ENCODE data around the gene NCAM1. TPM values are rescaled to one million over a fixed set of nuclear protein-coding genes. Genes with fewer than 3 reads are reported as not detected.

Gene NCAM1
- total and polyA plus RNA-seq, 8 donors = 1.7 to 45.0 (median 37.6) TPM

DNA sequence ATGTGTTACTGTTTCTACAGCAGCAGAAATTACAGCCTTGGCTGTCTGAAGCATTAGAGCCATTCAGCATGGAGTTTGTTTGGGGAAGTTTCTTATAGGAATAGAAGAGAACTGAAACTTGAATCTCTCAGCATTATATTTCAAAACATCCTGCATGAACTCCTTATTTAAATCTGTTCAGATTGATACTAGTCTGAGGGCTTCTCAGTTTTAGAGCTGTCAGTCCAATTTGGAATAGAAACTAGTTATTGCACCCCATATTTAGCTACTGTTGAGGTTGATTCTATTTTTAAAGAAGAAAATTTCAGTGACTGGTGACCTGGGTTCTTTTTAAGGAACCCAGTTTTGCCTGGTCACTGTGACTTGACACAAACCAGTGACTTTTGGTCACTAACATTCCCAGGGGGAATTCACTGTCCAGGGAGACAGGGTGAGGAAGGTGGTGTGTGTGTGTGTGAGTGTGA, 227.2 kb downstream of the NCAM1 start:
- intact Hi-C loops (cut with DNase I) = no loop called here
- ATAC-seq (no peak), DNase-seq (no peak)
- Histone ChIP-seq H3K4me1 (peaks cover 0 to 8% of the 10 kb centered on the region in 2 donors), H3K27ac (peak overlapping the region in 1 of 2 donors; percentile 41), H3K9me3 (no peaks in the 10 kb centered on the region), H3K36me3 (no peaks in the 10 kb centered on the region), H3K4me3 (no peak overlapping the region), H3K27me3 (no peaks in the 10 kb centered on the region)
- no peak for TF ChIP-seq CTCF (IDR thresholded peaks at IDR 0.05)

DNA sequence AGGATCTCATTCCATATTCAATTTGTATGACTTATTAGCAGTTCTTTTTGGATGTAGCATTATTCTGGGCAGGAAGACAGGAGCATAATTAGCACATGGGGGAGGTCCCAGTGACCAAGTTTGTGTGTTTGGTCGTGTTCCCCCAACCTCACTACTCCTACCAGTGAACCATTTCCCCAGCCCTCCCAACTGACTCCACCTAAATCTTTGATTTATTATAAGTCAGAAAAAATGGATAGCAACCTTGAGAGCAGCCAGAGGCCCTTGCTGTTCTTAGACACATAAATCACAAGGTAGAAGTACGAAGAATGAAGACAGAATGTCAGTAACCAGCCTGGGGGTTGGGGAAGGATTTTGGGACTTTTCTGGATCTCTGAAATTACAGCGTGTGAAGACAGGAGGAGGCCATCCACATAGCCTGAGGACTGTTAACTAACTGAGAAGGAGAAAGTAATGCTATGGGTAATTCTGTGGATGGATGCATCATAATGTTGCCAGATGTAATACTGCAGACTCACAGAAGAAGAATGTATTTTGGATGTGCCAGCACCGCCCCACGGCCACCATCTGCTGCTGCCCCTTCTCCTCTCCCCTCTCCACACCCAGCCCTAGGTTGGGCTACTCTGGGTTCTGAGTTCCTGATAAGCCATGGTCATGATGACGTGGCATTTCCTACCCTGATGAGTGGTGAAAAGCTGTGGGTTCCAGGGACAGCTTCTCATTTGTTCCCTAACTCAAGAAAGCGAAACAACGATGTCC, 228.9 kb downstream of the NCAM1 start:
- TF ChIP-seq CTCF (IDR thresholded peaks at IDR 0.05) = no peak
- ATAC-seq (peak; percentile 51), DNase-seq (no peak)
- intact Hi-C loops (cut with DNase I) = no loop called here
- H3K4me1 ChIP-seq = peaks cover 0 to 8% of the 10 kb centered on the region in 2 donors
- no peaks in the 10 kb centered on the region for H3K36me3 ChIP-seq
- H3K4me3 ChIP-seq = no peak overlapping the region
- no peak overlapping the region for H3K27ac ChIP-seq
- H3K27me3 ChIP-seq = no peaks in the 10 kb centered on the region
- no peaks in the 10 kb centered on the region for H3K9me3 ChIP-seq

- DNase-seq (no peak), ATAC-seq (no peak)
- no peaks in the 10 kb centered on the region for H3K9me3 ChIP-seq
- no peak overlapping the region for H3K4me3 ChIP-seq
- peaks cover 0 to 8% of the 10 kb centered on the region in 2 donors for H3K4me1 ChIP-seq
- no peak for TF ChIP-seq CTCF (IDR thresholded peaks at IDR 0.05)
- H3K27me3 ChIP-seq = no peaks in the 10 kb centered on the region
- H3K36me3 ChIP-seq = no peaks in the 10 kb centered on the region
- intact Hi-C loops (cut with DNase I) = no loop called here
- H3K27ac ChIP-seq = no peak overlapping the region
These were observed 231.1 kb downstream of the NCAM1 start for GRCh38 chr11:113192121-113192925.

- no peaks in the 10 kb centered on the region for H3K9me3 ChIP-seq
- no peak overlapping the region for H3K27ac ChIP-seq
- DNase-seq (peak in 1 of 4 donors; percentile 48), ATAC-seq (peak; percentile 32)
- no peaks in the 10 kb centered on the region for H3K36me3 ChIP-seq
- TF ChIP-seq CTCF (IDR thresholded peaks at IDR 0.05) = no peak
- peaks cover 0 to 5% of the 10 kb centered on the region in 2 donors for H3K4me1 ChIP-seq
- no peaks in the 10 kb centered on the region for H3K27me3 ChIP-seq
- intact Hi-C loops (cut with DNase I) = no loop called here
- H3K4me3 ChIP-seq = no peak overlapping the region
These were observed 231.8 kb downstream of the NCAM1 start for GRCh38 chr11:113193016-113193415.

- Histone ChIP-seq H3K27me3 (no peaks in the 10 kb centered on the region), H3K4me1 (no peaks in the 10 kb centered on the region), H3K9me3 (no peaks in the 10 kb centered on the region), H3K27ac (no peak overlapping the region), H3K36me3 (no peaks in the 10 kb centered on the region), H3K4me3 (no peak overlapping the region)
- ATAC-seq (no peak), DNase-seq (peak in 2 of 4 donors; percentile 78)
- TF ChIP-seq CTCF (IDR thresholded peaks at IDR 0.05) = no peak
- intact Hi-C loops (cut with DNase I) = no loop called here
These were observed 232.7 kb downstream of the NCAM1 start for GRCh38 chr11:113193946-113194345.
